K562 (cell line): ENCODE data around the gene MYOZ1. TPM values are rescaled to one million over a fixed set of nuclear protein-coding genes. Genes with fewer than 3 reads are reported as not detected.

Experiments
- ATAC-seq: fragments of 200-7000 bp; cut with Tn5 transposase; 3 replicates; pipeline ENCODE4 v1.9.1; 2020; ENCODE audit warnings: moderate library complexity
- BruUV-seq: library from RNA; stranded (reverse); fragments of 400-500 nt; replicated peaks from 2 replicates; lab custom pipeline; 2021; lab: Mats Ljungman, UMichigan
- CTCF ChIA-PET: fragments of 300-600 bp; formaldehyde crosslinking; extraction: SDS; loops from one replicate; lab custom pipeline; 2021; ENCODE audit warnings: low intra/inter-chr PET ratio; lab: Yijun Ruan, JAX
- POLR2A ChIA-PET: fragments of 300-600, 350-650 bp; sonication (Branson Sonifier 250); formaldehyde crosslinking; extraction: SDS; loops from one replicate; lab custom pipeline; 2021; ENCODE audit warnings: antibody characterized with exemption, inconsistent platforms; lab: Yijun Ruan, JAX
- DNase-seq, 4 experiments: peaks; one replicate each; pipeline versions ENCODE4 v3.0.0 to v3.0.0-alpha.2; 2011 to 2018; ENCODE audit warnings: low spot score in 3 of 4, mixed read lengths in 3 of 4; ENCODE audit errors: extremely low read depth in 1 of 4
- FAIRE-seq: peaks from 2 replicates; lab custom pipeline; 2011; peaks lifted over from hg19 to GRCh38; lab: Jason Lieb, UNC
- H2AFZ ChIP-seq: 2 replicates; pipeline ENCODE4 v1.6.0; 2011; ENCODE audit warnings: low read depth, low read length, control low read depth, inconsistent platforms
- H3K27ac ChIP-seq: fragments of 200-600 bp; 3 replicates; pipeline ENCODE4 v1.8.0; 2011; ENCODE audit warnings: low read depth, mild to moderate bottlenecking, control low read depth, inconsistent platforms, low read length, moderate library complexity, mixed read lengths; ENCODE audit errors: extremely low read depth
- H3K27me3 ChIP-seq, 2 experiments: fragments of 300-600 bp in 1 of 2; 2 replicates in 1 of 2; 3 replicates in 1 of 2; pipeline versions ENCODE4 v1.6.0 to v1.8.0; 2011; ENCODE audit warnings: inconsistent platforms in 2 of 2, low read length in 2 of 2, mild to moderate bottlenecking in 1 of 2, mixed read lengths in 1 of 2, moderate library complexity in 1 of 2; ENCODE audit not compliant: control insufficient read depth in 2 of 2, insufficient read depth in 2 of 2
- H3K36me3 ChIP-seq: fragments of 300-600 bp; 3 replicates; pipeline ENCODE4 v1.8.0; 2011; ENCODE audit warnings: mild to moderate bottlenecking, low read length, inconsistent platforms; ENCODE audit not compliant: control insufficient read depth, insufficient read depth
- H3K4me1 ChIP-seq, 2 experiments: fragments of 200-600 bp in 1 of 2; replicated peaks in 1 of 2; 2 replicates in 1 of 2; 3 replicates in 1 of 2; pipeline versions ENCODE4 v1.5.1 to v1.8.0; 2011; ENCODE audit warnings: inconsistent platforms in 2 of 2, low read length in 2 of 2, mild to moderate bottlenecking in 1 of 2, mixed read lengths in 1 of 2, moderate library complexity in 1 of 2; ENCODE audit not compliant: control insufficient read depth in 2 of 2, insufficient read depth in 2 of 2
- H3K4me2 ChIP-seq: 2 replicates; pipeline ENCODE4 v1.6.1; 2011; ENCODE audit warnings: low read length, control low read depth, inconsistent platforms, mixed read lengths; ENCODE audit not compliant: insufficient read depth
- H3K4me3 ChIP-seq: fragments of 200-600 bp; sonication (generic), shearing (Covaris generic); 2 replicates; pipeline ENCODE4 v1.5.1; 2016; ENCODE audit warnings: control low read depth, inconsistent platforms
- H3K79me2 ChIP-seq: fragments of 200-600 bp; 3 replicates; pipeline ENCODE4 v1.8.0; 2011; ENCODE audit warnings: low read length, inconsistent platforms; ENCODE audit not compliant: control insufficient read depth, insufficient read depth
- H3K9ac ChIP-seq, 2 experiments: 2 replicates each; pipeline versions ENCODE4 v1.6.0 to v1.6.1; 2011; ENCODE audit warnings: low read depth in 2 of 2, low read length in 2 of 2, control low read depth in 1 of 2, inconsistent platforms in 1 of 2, mild to moderate bottlenecking in 1 of 2, mixed read lengths in 1 of 2; ENCODE audit not compliant: insufficient read depth in 1 of 2
- H3K9me1 ChIP-seq: one replicate; pipeline ENCODE4 v1.6.0; 2011; ENCODE audit warnings: inconsistent platforms, mild to moderate bottlenecking, low read length, moderate library complexity; ENCODE audit not compliant: control insufficient read depth, insufficient read depth
- H3K9me3 ChIP-seq: replicated peaks from 2 replicates; pipeline ENCODE4 v1.5.1; 2011; ENCODE audit warnings: low read depth, low read length, inconsistent platforms; ENCODE audit not compliant: control insufficient read depth, insufficient read depth
- H4K20me1 ChIP-seq: replicated peaks from 2 replicates; pipeline ENCODE4 v1.6.1; 2011; ENCODE audit warnings: low read length, inconsistent platforms, mixed read lengths; ENCODE audit not compliant: control insufficient read depth, insufficient read depth
- CBFA2T2 ChIP-seq: fragments of 450-650 bp; conservative IDR thresholded peaks from 2 replicates; pipeline ENCODE4 v1.6.1; 2017; ENCODE audit warnings: mild to moderate bottlenecking
- FOXA1 ChIP-seq: fragments of 450-650 bp; IDR thresholded peaks from 2 replicates; pipeline ENCODE4 v1.6.1; 2016; ENCODE audit warnings: mild to moderate bottlenecking, borderline replicate concordance
- HMBOX1 ChIP-seq: sonication (generic); IDR thresholded peaks from 2 replicates; pipeline ENCODE4 v1.6.1; 2016
- HNRNPUL1 ChIP-seq: fragments of 200-400 bp; formaldehyde crosslinking; IDR thresholded peaks from 2 replicates; pipeline ENCODE4 v1.6.1; 2017; ENCODE audit warnings: low read length
- KDM5B ChIP-seq: fragments of 200-600 bp; sonication (generic); IDR thresholded peaks from 2 replicates; pipeline ENCODE4 v1.6.1; 2012; ENCODE audit warnings: low read depth, mild to moderate bottlenecking, moderate library complexity, low read length, control low read depth, inconsistent platforms; ENCODE audit not compliant: insufficient replicate concordance
- KLF1 ChIP-seq: fragments of 450-650 bp; IDR thresholded peaks from 2 replicates; pipeline ENCODE4 v1.6.1; 2016; ENCODE audit warnings: missing genetic modification characterization, missing compliant biosample characterization
- NCOA6 ChIP-seq: fragments of 450-650 bp; IDR thresholded peaks from 2 replicates; pipeline ENCODE4 v1.6.1; 2017; ENCODE audit warnings: mild to moderate bottlenecking
- PTRF ChIP-seq: fragments of 450-650 bp; IDR thresholded peaks from 2 replicates; pipeline ENCODE4 v1.6.1; 2016; ENCODE audit warnings: mild to moderate bottlenecking, missing genetic modification characterization, missing compliant biosample characterization
- ZEB2 ChIP-seq: fragments of 450-650 bp; IDR thresholded peaks from 2 replicates; pipeline ENCODE4 v1.6.1; 2016
- ZNF140 ChIP-seq: fragments of 250-450 bp; sonication (Bioruptor Pico); IDR thresholded peaks from 2 replicates; pipeline ENCODE4 v1.8.0; 2021; ENCODE audit warnings: moderate library complexity, mild to moderate bottlenecking, inconsistent platforms
- ZNF197 ChIP-seq: fragments of 200-800 bp; sonication (Bioruptor generic); IDR thresholded peaks from 2 replicates; pipeline ENCODE4 v1.6.1; 2016; ENCODE audit warnings: low read depth, missing genetic modification characterization, missing compliant biosample characterization
- WGBS: fragments of 100-300 bp; shearing (Covaris generic); methylation state at CpG from one replicate; pipeline ENCODE4 v1.1.6; 2016; ENCODE audit warnings: low coverage, mixed read lengths; ENCODE audit not compliant: insufficient coverage; ENCODE audit errors: missing lambda C conversion rate; 5-methylcytosine and 5-hydroxymethylcytosine counted together
- in situ Hi-C: fragments of 300-500 bp; cut with MboI; formaldehyde crosslinking; loops from 4 replicates; pipeline ENCODE4 v1.15.0; 2018; ENCODE audit warnings: inconsistent platforms, mixed read lengths
- intact Hi-C: fragments of 100-400 bp; cut with micrococcal nuclease; formaldehyde crosslinking; loops from 2 replicates; pipeline ENCODE4 v1.14.2; 2022
- polyA plus RNA-seq, 8 experiments: library from polyadenylated mRNA; depleted of rRNA in 4 of 8; stranded (reverse) in 5 of 8; unstranded in 3 of 8; fragments of >200 nt; fragmentation: Nextera tagmentation in 2 of 8; fragmentation: Illumina TruSeq in 1 of 8; extraction: Ambion mirVana in 2 of 8; extraction: Trizol in 1 of 8; gene quantifications; 2 replicates each; pipeline versions ENCODE4 v1.2.1 to v1.2.3, GENCODE V29; 2011 to 2014; ENCODE audit warnings: inconsistent platforms in 1 of 8, missing spikeins in 1 of 8
- total RNA-seq, 7 experiments: library from RNA; depleted of rRNA in 6 of 7; stranded (reverse); fragments of >200 nt in 6 of 7; fragmentation: Illumina TruSeq in 2 of 7; extraction: Trizol in 2 of 7; gene quantifications; 2 replicates each; pipeline versions ENCODE4 v1.2.1 to v1.2.3, GENCODE V29; 2011 to 2021; ENCODE audit warnings: low replicate concordance in 1 of 7
- TF ChIP-seq, protein P1 (sequence below): sonication (generic); formaldehyde crosslinking; IDR thresholded peaks from 2 replicates; pipeline ENCODE4 v1.8.1; 2023; ENCODE audit warnings: mild to moderate bottlenecking, missing genetic modification reagents

Gene MYOZ1
- total and polyA plus RNA-seq, 9 of the 15 experiments (the other 6 are each of a cell fraction or from before 2014, with no cell fraction given), result 0.03 to 0.18 (median 0.07) TPM; not detected in 5

GRCh38 chr10:73581918-73582317, 59.4 kb downstream of the MYOZ1 start:
- Histone ChIP-seq H3K4me1 (peaks cover under 1 to 8% of the 10 kb centered on the region in 2 experiments; a peak in 2 of 5 replicates), H3K4me2 (no peak overlapping the region), H3K27ac (no peak overlapping the region), H3K79me2 (no peaks in the 10 kb centered on the region), H4K20me1 (no peaks in the 10 kb centered on the region), H3K9me1 (no peaks in the 10 kb centered on the region), H3K9me3 (no peaks in the 10 kb centered on the region; the same call in 1 of the 2 replicates), H2AFZ (no peak overlapping the region), H3K9ac (no peak overlapping the region), H3K36me3 (no peaks in the 10 kb centered on the region), H3K4me3 (no peak overlapping the region), H3K27me3 (no peaks in the 10 kb centered on the region)
- CTCF ChIA-PET, result no interaction called here
- DNase-seq (no peak), ATAC-seq (no peak), FAIRE-seq (no peak)
- WGBS, result 91% methylated on average over 2 of the region's 2 CpGs
- intact Hi-C loops (no loop called here), in situ Hi-C loops (no loop called here)
- TF ChIP-seq ZEB2, result no peak
- TF ChIP-seq, protein P1, sequence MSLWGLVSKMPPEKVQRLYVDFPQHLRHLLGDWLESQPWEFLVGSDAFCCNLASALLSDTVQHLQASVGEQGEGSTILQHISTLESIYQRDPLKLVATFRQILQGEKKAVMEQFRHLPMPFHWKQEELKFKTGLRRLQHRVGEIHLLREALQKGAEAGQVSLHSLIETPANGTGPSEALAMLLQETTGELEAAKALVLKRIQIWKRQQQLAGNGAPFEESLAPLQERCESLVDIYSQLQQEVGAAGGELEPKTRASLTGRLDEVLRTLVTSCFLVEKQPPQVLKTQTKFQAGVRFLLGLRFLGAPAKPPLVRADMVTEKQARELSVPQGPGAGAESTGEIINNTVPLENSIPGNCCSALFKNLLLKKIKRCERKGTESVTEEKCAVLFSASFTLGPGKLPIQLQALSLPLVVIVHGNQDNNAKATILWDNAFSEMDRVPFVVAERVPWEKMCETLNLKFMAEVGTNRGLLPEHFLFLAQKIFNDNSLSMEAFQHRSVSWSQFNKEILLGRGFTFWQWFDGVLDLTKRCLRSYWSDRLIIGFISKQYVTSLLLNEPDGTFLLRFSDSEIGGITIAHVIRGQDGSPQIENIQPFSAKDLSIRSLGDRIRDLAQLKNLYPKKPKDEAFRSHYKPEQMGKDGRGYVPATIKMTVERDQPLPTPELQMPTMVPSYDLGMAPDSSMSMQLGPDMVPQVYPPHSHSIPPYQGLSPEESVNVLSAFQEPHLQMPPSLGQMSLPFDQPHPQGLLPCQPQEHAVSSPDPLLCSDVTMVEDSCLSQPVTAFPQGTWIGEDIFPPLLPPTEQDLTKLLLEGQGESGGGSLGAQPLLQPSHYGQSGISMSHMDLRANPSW (CRISPR knock-in tag), result no peak
- TF ChIP-seq PTRF (tag), result no peak
- no peak for TF ChIP-seq ZNF140 (CRISPR knock-in tag)
- no peak for TF ChIP-seq FOXA1
- TF ChIP-seq ZNF197 (CRISPR knock-in tag), result no peak
- TF ChIP-seq NCOA6, result no peak
- no peak for TF ChIP-seq HNRNPUL1
- TF ChIP-seq CBFA2T2, result no peak
- no peak for TF ChIP-seq KLF1
- no peak for TF ChIP-seq KDM5B
- TF ChIP-seq HMBOX1, result no peak
- POLR2A ChIA-PET, result interaction anchor here (0.6 to 1.7 kb wide), 5 partner anchors 11 to 40 kb away, joined by 3 to 9 read pairs (median 4); no protein-coding TSS in a partner anchor
- BruUV-seq, result no TSS peak

Other genes with a start within 250 kb of the MYOZ1 start
Only the 7 nearest of the 11 such genes appear.
- 9.6 and 9.9 TPM in 2 replicates for gene PPP3CB, start 145.4 kb downstream of the MYOZ1 start, total RNA-seq (2014; rRNA removed)
- gene PPP3CB, start 145.4 kb downstream of the MYOZ1 start, total RNA-seq (2014; rRNA removed; fragmentation: Illumina TruSeq; extraction: Trizol), result 19.0 and 20.1 TPM in 2 replicates
- 15.6 and 16.0 TPM in 2 replicates for gene PPP3CB, start 145.4 kb downstream of the MYOZ1 start, total RNA-seq (2015; rRNA removed; fragmentation: Illumina TruSeq; extraction: Trizol)
- 25.6 and 26.8 TPM in 2 replicates for gene PPP3CB, start 145.4 kb downstream of the MYOZ1 start, total RNA-seq (2021)
- 11.9 and 17.8 TPM in 2 replicates for gene PPP3CB, start 145.4 kb downstream of the MYOZ1 start, polyA plus RNA-seq (2011; rRNA removed)
- 22.6 and 27.6 TPM in 2 replicates for gene PPP3CB, start 145.4 kb downstream of the MYOZ1 start, polyA plus RNA-seq (2014; fragmentation: Illumina TruSeq; extraction: Trizol)
- 10 to 100 TPM; 10.8 to 13.7 TPM for gene PPP3CB, start 145.4 kb downstream of the MYOZ1 start, polyA plus RNA-seq (2014; fragmentation: Nextera tagmentation; extraction: Ambion mirVana)
- 18.1 and 19.4 TPM in 2 replicates for gene PPP3CB, start 145.4 kb downstream of the MYOZ1 start, polyA plus RNA-seq (2014; rRNA removed)
- 13.0 and 13.2 TPM in 2 replicates for gene USP54, start 50.1 kb downstream of the MYOZ1 start, total RNA-seq (2014; rRNA removed)
- 19.5 and 19.9 TPM in 2 replicates for gene USP54, start 50.1 kb downstream of the MYOZ1 start, total RNA-seq (2014; rRNA removed; fragmentation: Illumina TruSeq; extraction: Trizol)
- 15.6 and 16.9 TPM in 2 replicates for gene USP54, start 50.1 kb downstream of the MYOZ1 start, total RNA-seq (2015; rRNA removed; fragmentation: Illumina TruSeq; extraction: Trizol)
- gene USP54, start 50.1 kb downstream of the MYOZ1 start, total RNA-seq (2021), result 19.6 and 20.7 TPM in 2 replicates
- gene USP54, start 50.1 kb downstream of the MYOZ1 start, polyA plus RNA-seq (2011; rRNA removed), result 36.2 and 40.1 TPM in 2 replicates
- 16.3 and 21.7 TPM in 2 replicates for gene USP54, start 50.1 kb downstream of the MYOZ1 start, polyA plus RNA-seq (2014; fragmentation: Illumina TruSeq; extraction: Trizol)
- 1 to 10 TPM; 3.8 to 7.6 TPM for gene USP54, start 50.1 kb downstream of the MYOZ1 start, polyA plus RNA-seq (2014; fragmentation: Nextera tagmentation; extraction: Ambion mirVana)
- gene USP54, start 50.1 kb downstream of the MYOZ1 start, polyA plus RNA-seq (2014; rRNA removed), result 11.9 and 14.6 TPM in 2 replicates
- 0.04 TPM in 1 of 2 replicates, not detected in the other for gene SYNPO2L, start 14.6 kb upstream of the MYOZ1 start, total RNA-seq (2014; rRNA removed)
- gene SYNPO2L, start 14.6 kb upstream of the MYOZ1 start, total RNA-seq (2014; rRNA removed; fragmentation: Illumina TruSeq; extraction: Trizol), result not detected in 2 replicates
- gene SYNPO2L, start 14.6 kb upstream of the MYOZ1 start, total RNA-seq (2015; rRNA removed; fragmentation: Illumina TruSeq; extraction: Trizol), result not detected in 2 replicates
- 0.07 TPM in 1 of 2 replicates, not detected in the other for gene SYNPO2L, start 14.6 kb upstream of the MYOZ1 start, total RNA-seq (2021)
- gene SYNPO2L, start 14.6 kb upstream of the MYOZ1 start, polyA plus RNA-seq (2011; rRNA removed), result 0.03 TPM in 1 of 2 replicates, not detected in the other
- 0.03 and 0.07 TPM in 2 replicates for gene SYNPO2L, start 14.6 kb upstream of the MYOZ1 start, polyA plus RNA-seq (2014; fragmentation: Illumina TruSeq; extraction: Trizol)
- gene SYNPO2L, start 14.6 kb upstream of the MYOZ1 start, polyA plus RNA-seq (2014; fragmentation: Nextera tagmentation; extraction: Ambion mirVana), result not detected
- not detected in 2 replicates for gene SYNPO2L, start 14.6 kb upstream of the MYOZ1 start, polyA plus RNA-seq (2014; rRNA removed)
- gene AGAP5, start 56.6 kb upstream of the MYOZ1 start, total RNA-seq (2014; rRNA removed), result 1.2 and 3.5 TPM in 2 replicates
- gene AGAP5, start 56.6 kb upstream of the MYOZ1 start, total RNA-seq (2014; rRNA removed; fragmentation: Illumina TruSeq; extraction: Trizol), result 3.7 and 5.3 TPM in 2 replicates
- 6.1 and 6.2 TPM in 2 replicates for gene AGAP5, start 56.6 kb upstream of the MYOZ1 start, total RNA-seq (2015; rRNA removed; fragmentation: Illumina TruSeq; extraction: Trizol)
- gene AGAP5, start 56.6 kb upstream of the MYOZ1 start, total RNA-seq (2021), result 5.1 and 5.6 TPM in 2 replicates
- 7.5 and 10.1 TPM in 2 replicates for gene AGAP5, start 56.6 kb upstream of the MYOZ1 start, polyA plus RNA-seq (2011; rRNA removed)
- gene AGAP5, start 56.6 kb upstream of the MYOZ1 start, polyA plus RNA-seq (2014; fragmentation: Illumina TruSeq; extraction: Trizol), result 5.4 and 7.0 TPM in 2 replicates
- gene AGAP5, start 56.6 kb upstream of the MYOZ1 start, polyA plus RNA-seq (2014; fragmentation: Nextera tagmentation; extraction: Ambion mirVana), result under 1 TPM; 0.32 to 0.66 TPM
- gene AGAP5, start 56.6 kb upstream of the MYOZ1 start, polyA plus RNA-seq (2014; rRNA removed), result 5.0 and 6.8 TPM in 2 replicates
- 70.5 and 99.4 TPM in 2 replicates for gene SEC24C, start 102.9 kb upstream of the MYOZ1 start, total RNA-seq (2014; rRNA removed)
- gene SEC24C, start 102.9 kb upstream of the MYOZ1 start, total RNA-seq (2014; rRNA removed; fragmentation: Illumina TruSeq; extraction: Trizol), result 48.6 and 48.7 TPM in 2 replicates
- 55.5 and 59.4 TPM in 2 replicates for gene SEC24C, start 102.9 kb upstream of the MYOZ1 start, total RNA-seq (2015; rRNA removed; fragmentation: Illumina TruSeq; extraction: Trizol)
- gene SEC24C, start 102.9 kb upstream of the MYOZ1 start, total RNA-seq (2021), result 103 and 115 TPM in 2 replicates
- 97.4 and 150 TPM in 2 replicates for gene SEC24C, start 102.9 kb upstream of the MYOZ1 start, polyA plus RNA-seq (2011; rRNA removed)
- gene SEC24C, start 102.9 kb upstream of the MYOZ1 start, polyA plus RNA-seq (2014; fragmentation: Illumina TruSeq; extraction: Trizol), result 108 and 110 TPM in 2 replicates
- gene SEC24C, start 102.9 kb upstream of the MYOZ1 start, polyA plus RNA-seq (2014; fragmentation: Nextera tagmentation; extraction: Ambion mirVana), result 10 to 100 TPM; 19.0 to 88.4 TPM
- gene SEC24C, start 102.9 kb upstream of the MYOZ1 start, polyA plus RNA-seq (2014; rRNA removed), result 64.7 and 68.8 TPM in 2 replicates
- gene CHCHD1, start 140.6 kb upstream of the MYOZ1 start, total RNA-seq (2014; rRNA removed), result 82.9 and 130 TPM in 2 replicates
- 68.2 and 79.6 TPM in 2 replicates for gene CHCHD1, start 140.6 kb upstream of the MYOZ1 start, total RNA-seq (2014; rRNA removed; fragmentation: Illumina TruSeq; extraction: Trizol)
- gene CHCHD1, start 140.6 kb upstream of the MYOZ1 start, total RNA-seq (2015; rRNA removed; fragmentation: Illumina TruSeq; extraction: Trizol), result 69.6 and 83.4 TPM in 2 replicates
- gene CHCHD1, start 140.6 kb upstream of the MYOZ1 start, total RNA-seq (2021), result 52.9 and 54.9 TPM in 2 replicates
- gene CHCHD1, start 140.6 kb upstream of the MYOZ1 start, polyA plus RNA-seq (2011; rRNA removed), result 84.9 and 110 TPM in 2 replicates
- 59.5 and 75.0 TPM in 2 replicates for gene CHCHD1, start 140.6 kb upstream of the MYOZ1 start, polyA plus RNA-seq (2014; fragmentation: Illumina TruSeq; extraction: Trizol)
- gene CHCHD1, start 140.6 kb upstream of the MYOZ1 start, polyA plus RNA-seq (2014; fragmentation: Nextera tagmentation; extraction: Ambion mirVana), result 100 to 1,000 TPM in 1 of 2 experiments, 10 to 100 TPM in 1; 89.7 to 114 TPM
- 126 and 135 TPM in 2 replicates for gene CHCHD1, start 140.6 kb upstream of the MYOZ1 start, polyA plus RNA-seq (2014; rRNA removed)
- 21.9 and 34.2 TPM in 2 replicates for gene ZSWIM8, start 144.1 kb upstream of the MYOZ1 start, total RNA-seq (2014; rRNA removed)
- 14.9 and 15.0 TPM in 2 replicates for gene ZSWIM8, start 144.1 kb upstream of the MYOZ1 start, total RNA-seq (2014; rRNA removed; fragmentation: Illumina TruSeq; extraction: Trizol)
- 26.7 and 30.0 TPM in 2 replicates for gene ZSWIM8, start 144.1 kb upstream of the MYOZ1 start, total RNA-seq (2015; rRNA removed; fragmentation: Illumina TruSeq; extraction: Trizol)
- 43.4 and 45.6 TPM in 2 replicates for gene ZSWIM8, start 144.1 kb upstream of the MYOZ1 start, total RNA-seq (2021)
- 35.1 and 76.4 TPM in 2 replicates for gene ZSWIM8, start 144.1 kb upstream of the MYOZ1 start, polyA plus RNA-seq (2011; rRNA removed)
- gene ZSWIM8, start 144.1 kb upstream of the MYOZ1 start, polyA plus RNA-seq (2014; fragmentation: Illumina TruSeq; extraction: Trizol), result 40.7 and 51.3 TPM in 2 replicates
- 1 to 10 TPM; 5.6 to 6.2 TPM for gene ZSWIM8, start 144.1 kb upstream of the MYOZ1 start, polyA plus RNA-seq (2014; fragmentation: Nextera tagmentation; extraction: Ambion mirVana)
- 38.4 and 47.8 TPM in 2 replicates for gene ZSWIM8, start 144.1 kb upstream of the MYOZ1 start, polyA plus RNA-seq (2014; rRNA removed)